ENCODE results near the gene HTR1A. TPM values are rescaled to one million over a fixed set of nuclear protein-coding genes. Genes with fewer than 3 reads are reported as not detected.

HTR1A gene
- total RNA-seq, 1 donor from 2014 or later: not detected

- H3K36me3 Mint-ChIP-seq (ENCODE audit: low read depth): no peaks in the 10 kb centered on the region
- TF ChIP-seq CTCF (IDR thresholded peaks at IDR 0.05): no peak
- H3K27me3 Mint-ChIP-seq (ENCODE audit: low read depth): no peaks in the 10 kb centered on the region
- H3K9me3 Mint-ChIP-seq (ENCODE audit: low read depth): no peaks in the 10 kb centered on the region
- no peak overlapping the region for H3K4me3 Mint-ChIP-seq (ENCODE audit: unreplicated experiment)
- H3K27ac Mint-ChIP-seq (ENCODE audit: unreplicated experiment): no peak overlapping the region
- no peaks in the 10 kb centered on the region for H3K4me1 Mint-ChIP-seq (ENCODE audit: low read depth)
- DNase-seq (ENCODE audit: low spot score): no peak
Measured at GRCh38 chr5:63931836-63932235, 30.4 kb downstream of the HTR1A start.

GRCh38 chr5:63928451-63928850 lies 33.8 kb downstream of the HTR1A start:
- Mint-ChIP-seq H3K4me1 (ENCODE audit: low read depth) (peaks cover 5% of the 10 kb centered on the region), H3K9me3 (ENCODE audit: low read depth) (no peaks in the 10 kb centered on the region), H3K4me3 (ENCODE audit: unreplicated experiment) (no peak overlapping the region), H3K27me3 (ENCODE audit: low read depth) (no peaks in the 10 kb centered on the region), H3K27ac (ENCODE audit: unreplicated experiment) (no peak overlapping the region), H3K36me3 (ENCODE audit: low read depth) (no peaks in the 10 kb centered on the region)
- TF ChIP-seq CTCF (IDR thresholded peaks at IDR 0.05): no peak
- no peak for DNase-seq (ENCODE audit: low spot score)

- peaks cover 2% of the 10 kb centered on the region for H3K27me3 Mint-ChIP-seq (ENCODE audit: low read depth)
- H3K4me3 Mint-ChIP-seq (ENCODE audit: unreplicated experiment): no peak overlapping the region
- TF ChIP-seq CTCF (IDR thresholded peaks at IDR 0.05): no peak
- H3K9me3 Mint-ChIP-seq (ENCODE audit: low read depth): no peaks in the 10 kb centered on the region
- peaks cover 5% of the 10 kb centered on the region for H3K4me1 Mint-ChIP-seq (ENCODE audit: low read depth)
- H3K36me3 Mint-ChIP-seq (ENCODE audit: low read depth): no peaks in the 10 kb centered on the region
- H3K27ac Mint-ChIP-seq (ENCODE audit: unreplicated experiment): no peak overlapping the region
- DNase-seq (ENCODE audit: low spot score): no peak
Measured at GRCh38 chr5:63923914-63924313, 38.3 kb downstream of the HTR1A start.

- Mint-ChIP-seq H3K4me3 (ENCODE audit: unreplicated experiment) (no peak overlapping the region), H3K9me3 (ENCODE audit: low read depth) (no peaks in the 10 kb centered on the region), H3K36me3 (ENCODE audit: low read depth) (no peaks in the 10 kb centered on the region), H3K4me1 (ENCODE audit: low read depth) (peaks cover 5% of the 10 kb centered on the region), H3K27ac (ENCODE audit: unreplicated experiment) (no peak overlapping the region), H3K27me3 (ENCODE audit: low read depth) (peaks cover 2% of the 10 kb centered on the region)
- TF ChIP-seq CTCF (IDR thresholded peaks at IDR 0.05): no peak
- no peak for DNase-seq (ENCODE audit: low spot score)
Measured at GRCh38 chr5:63919763-63920478, 42.3 kb downstream of the HTR1A start.

- H3K4me1 Mint-ChIP-seq (ENCODE audit: low read depth): no peaks in the 10 kb centered on the region
- TF ChIP-seq CTCF (IDR thresholded peaks at IDR 0.05): no peak
- H3K36me3 Mint-ChIP-seq (ENCODE audit: low read depth): no peaks in the 10 kb centered on the region
- H3K27me3 Mint-ChIP-seq (ENCODE audit: low read depth): peaks cover 2% of the 10 kb centered on the region
- no peak overlapping the region for H3K4me3 Mint-ChIP-seq (ENCODE audit: unreplicated experiment)
- no peak overlapping the region for H3K27ac Mint-ChIP-seq (ENCODE audit: unreplicated experiment)
- no peak for DNase-seq (ENCODE audit: low spot score)
- no peaks in the 10 kb centered on the region for H3K9me3 Mint-ChIP-seq (ENCODE audit: low read depth)
Measured at GRCh38 chr5:63916786-63917185, 45.5 kb downstream of the HTR1A start.
